ENCODE results near the gene SNX10.
A peak's percentile ranks its signal among the peaks of the same experiment; 100 is the strongest.

Gene SNX10

GRCh38 chr7:26307226-26307625 is 15.6 kb downstream of the SNX10 start:
- DNase-seq, result no peak
- H3K27ac Mint-ChIP-seq, result peak overlapping the region; percentile 70 to 84
- H3K9me3 Mint-ChIP-seq, result no peaks in the 10 kb centered on the region
- no peaks in the 10 kb centered on the region for H3K27me3 Mint-ChIP-seq
- peaks cover 24 to 25% of the 10 kb centered on the region in 2 donors for H3K4me1 Mint-ChIP-seq (ENCODE audit: low read depth in 2 of 2)
- peaks cover 14% of the 10 kb centered on the region for H3K36me3 Mint-ChIP-seq (ENCODE audit: insufficient read depth)
- ATAC-seq (replicated peaks), result no peak
- H3K4me3 Mint-ChIP-seq, result no peak overlapping the region

- H3K27me3 Mint-ChIP-seq, result no peaks in the 10 kb centered on the region
- no peaks in the 10 kb centered on the region for H3K9me3 Mint-ChIP-seq
- no peak overlapping the region for H3K4me3 Mint-ChIP-seq
These were observed 16.1 kb downstream of the SNX10 start for GRCh38 chr7:26307791-26308190.

GRCh38 chr7:26308551-26308950 is 16.9 kb downstream of the SNX10 start:
- no peaks in the 10 kb centered on the region for H3K27me3 Mint-ChIP-seq
- H3K36me3 Mint-ChIP-seq (ENCODE audit: insufficient read depth), result peaks cover 10% of the 10 kb centered on the region
- H3K4me1 Mint-ChIP-seq (ENCODE audit: low read depth in 2 of 2), result peaks cover 18 to 21% of the 10 kb centered on the region in 2 donors
- no peak overlapping the region for H3K4me3 Mint-ChIP-seq
- ATAC-seq (replicated peaks) (no peak), DNase-seq (no peak)
- no peaks in the 10 kb centered on the region for H3K9me3 Mint-ChIP-seq
- no peak overlapping the region for H3K27ac Mint-ChIP-seq

More at GRCh38 chr7:26307791-26308190, 16.1 kb downstream of the SNX10 start:
- Mint-ChIP-seq H3K4me1 (ENCODE audit: low read depth in 2 of 2) (peaks cover 22 to 24% of the 10 kb centered on the region in 2 donors), H3K36me3 (ENCODE audit: insufficient read depth) (peaks cover 10% of the 10 kb centered on the region), H3K27ac (peak overlapping the region; percentile 63 to 84)
- ATAC-seq (replicated peaks) (no peak), DNase-seq (no peak)

- ATAC-seq (replicated peaks) (no peak), DNase-seq (no peak)
- peaks cover 15 to 21% of the 10 kb centered on the region in 2 donors for H3K4me1 Mint-ChIP-seq (ENCODE audit: low read depth in 2 of 2)
- no peaks in the 10 kb centered on the region for H3K9me3 Mint-ChIP-seq
- no peak overlapping the region for H3K4me3 Mint-ChIP-seq
- H3K36me3 Mint-ChIP-seq (ENCODE audit: insufficient read depth), result peaks cover 10% of the 10 kb centered on the region
- H3K27me3 Mint-ChIP-seq, result no peaks in the 10 kb centered on the region
- H3K27ac Mint-ChIP-seq, result peak overlapping the region in 1 of 2 donors; percentile 69
These were observed 17.4 kb downstream of the SNX10 start for GRCh38 chr7:26309089-26309488.

- no peak for DNase-seq
- no peak for ATAC-seq (replicated peaks)
- H3K27me3 Mint-ChIP-seq, result no peaks in the 10 kb centered on the region
- no peaks in the 10 kb centered on the region for H3K9me3 Mint-ChIP-seq
- H3K36me3 Mint-ChIP-seq (ENCODE audit: insufficient read depth), result peaks cover 10% of the 10 kb centered on the region
- peaks cover 8 to 14% of the 10 kb centered on the region in 2 donors for H3K4me1 Mint-ChIP-seq (ENCODE audit: low read depth in 2 of 2)
- H3K4me3 Mint-ChIP-seq, result no peak overlapping the region
- H3K27ac Mint-ChIP-seq, result no peak overlapping the region
These were observed 20.1 kb downstream of the SNX10 start for GRCh38 chr7:26311798-26312197.

- Mint-ChIP-seq H3K27me3 (no peaks in the 10 kb centered on the region), H3K4me3 (no peak overlapping the region), H3K27ac (no peak overlapping the region), H3K9me3 (no peaks in the 10 kb centered on the region), H3K36me3 (ENCODE audit: insufficient read depth) (peaks cover 2% of the 10 kb centered on the region), H3K4me1 (ENCODE audit: low read depth in 2 of 2) (peaks cover 5 to 8% of the 10 kb centered on the region in 2 donors)
- ATAC-seq (replicated peaks), result no peak
- no peak for DNase-seq
These were observed 25.5 kb downstream of the SNX10 start for GRCh38 chr7:26317211-26317610.

GRCh38 chr7:26318921-26319320 is 27.3 kb downstream of the SNX10 start:
- no peak for DNase-seq
- Mint-ChIP-seq H3K4me3 (no peak overlapping the region), H3K27ac (peak overlapping the region; percentile 9 to 24), H3K4me1 (ENCODE audit: low read depth in 2 of 2) (peaks cover 5 to 8% of the 10 kb centered on the region in 2 donors), H3K36me3 (ENCODE audit: insufficient read depth) (peaks cover 5% of the 10 kb centered on the region), H3K27me3 (no peaks in the 10 kb centered on the region), H3K9me3 (no peaks in the 10 kb centered on the region)
- ATAC-seq (replicated peaks), result no peak

- DNase-seq (no peak), ATAC-seq (replicated peaks) (no peak)
- Mint-ChIP-seq H3K27me3 (no peaks in the 10 kb centered on the region), H3K4me3 (no peak overlapping the region), H3K4me1 (ENCODE audit: low read depth in 2 of 2) (peaks cover 5 to 8% of the 10 kb centered on the region in 2 donors), H3K27ac (peak overlapping the region in 1 of 2 donors; percentile 24), H3K36me3 (ENCODE audit: insufficient read depth) (peaks cover 5% of the 10 kb centered on the region), H3K9me3 (no peaks in the 10 kb centered on the region)
These were observed 28.0 kb downstream of the SNX10 start for GRCh38 chr7:26319636-26320035.

GRCh38 chr7:26320878-26321277 is 29.2 kb downstream of the SNX10 start:
- Mint-ChIP-seq H3K27ac (no peak overlapping the region), H3K36me3 (ENCODE audit: insufficient read depth) (peaks cover 5% of the 10 kb centered on the region), H3K4me1 (ENCODE audit: low read depth in 2 of 2) (peaks cover 5 to 8% of the 10 kb centered on the region in 2 donors), H3K27me3 (no peaks in the 10 kb centered on the region), H3K4me3 (no peak overlapping the region), H3K9me3 (no peaks in the 10 kb centered on the region)
- ATAC-seq (replicated peaks) (no peak), DNase-seq (no peak)

- Mint-ChIP-seq H3K36me3 (ENCODE audit: insufficient read depth) (peaks cover 5% of the 10 kb centered on the region), H3K9me3 (no peaks in the 10 kb centered on the region), H3K27ac (peak overlapping the region in 1 of 2 donors; percentile 46), H3K27me3 (no peaks in the 10 kb centered on the region), H3K4me3 (no peak overlapping the region), H3K4me1 (ENCODE audit: low read depth in 2 of 2) (peaks cover 5 to 10% of the 10 kb centered on the region in 2 donors)
- no peak for ATAC-seq (replicated peaks)
- DNase-seq, result no peak
These were observed 29.8 kb downstream of the SNX10 start for GRCh38 chr7:26321435-26321834.

GRCh38 chr7:26326211-26326610 is 34.5 kb downstream of the SNX10 start:
- no peak for ATAC-seq (replicated peaks)
- Mint-ChIP-seq H3K27me3 (no peaks in the 10 kb centered on the region), H3K27ac (no peak overlapping the region), H3K9me3 (no peaks in the 10 kb centered on the region), H3K36me3 (ENCODE audit: insufficient read depth) (peaks cover 8% of the 10 kb centered on the region), H3K4me3 (no peak overlapping the region), H3K4me1 (ENCODE audit: low read depth in 2 of 2) (peaks cover 12 to 26% of the 10 kb centered on the region in 2 donors)
- DNase-seq, result no peak

GRCh38 chr7:26328498-26329390 is 37.1 kb downstream of the SNX10 start:
- H3K36me3 Mint-ChIP-seq (ENCODE audit: insufficient read depth), result peaks cover 3% of the 10 kb centered on the region
- no peaks in the 10 kb centered on the region for H3K9me3 Mint-ChIP-seq
- no peaks in the 10 kb centered on the region for H3K27me3 Mint-ChIP-seq
- peaks cover 13 to 26% of the 10 kb centered on the region in 2 donors for H3K4me1 Mint-ChIP-seq (ENCODE audit: low read depth in 2 of 2)
- ATAC-seq (replicated peaks) (no peak), DNase-seq (no peak)
- H3K27ac Mint-ChIP-seq, result peak overlapping the region in 1 of 2 donors; percentile 49
- no peak overlapping the region for H3K4me3 Mint-ChIP-seq

GRCh38 chr7:26329520-26330255 is 38.0 kb downstream of the SNX10 start:
- ATAC-seq (replicated peaks) (no peak), DNase-seq (no peak)
- peak overlapping the region in 1 of 2 donors; percentile 49 for H3K27ac Mint-ChIP-seq
- H3K27me3 Mint-ChIP-seq, result no peaks in the 10 kb centered on the region
- H3K9me3 Mint-ChIP-seq, result no peaks in the 10 kb centered on the region
- no peak overlapping the region for H3K4me3 Mint-ChIP-seq
- H3K36me3 Mint-ChIP-seq (ENCODE audit: insufficient read depth), result peaks cover 3% of the 10 kb centered on the region
- peaks cover 21 to 30% of the 10 kb centered on the region in 2 donors for H3K4me1 Mint-ChIP-seq (ENCODE audit: low read depth in 2 of 2)

All from effector memory CD8-positive, alpha-beta T cell (primary cell).